Measurements from ENCODE around the gene ORAI3.
A peak's percentile ranks its signal among the peaks of the same experiment; 100 is the strongest.
"Not testable (repeated sequence)": the region's sequence is repeated elsewhere in the genome, so short reads cannot be mapped to it uniquely, and the experiment has no call there.

The ORAI3 gene

GRCh38 chr16:30924076-30924912 lies 24.6 kb upstream of the ORAI3 start:
- no peak for DNase-seq

GRCh38 chr16:30924913-30925631 lies 23.8 kb upstream of the ORAI3 start:
- DNase-seq: no peak

- no peak for DNase-seq
Measured at GRCh38 chr16:30925632-30925987, 23.3 kb upstream of the ORAI3 start.

- DNase-seq: no peak
Measured at GRCh38 chr16:30925995-30926811, 22.7 kb upstream of the ORAI3 start.

GRCh38 chr16:30926937-30927788 lies 21.7 kb upstream of the ORAI3 start:
- DNase-seq: no peak

- DNase-seq: peak; percentile 96
Measured at GRCh38 chr16:30927789-30928378, 21.0 kb upstream of the ORAI3 start.

- DNase-seq: no peak
Measured at GRCh38 chr16:30928390-30928789, 20.5 kb upstream of the ORAI3 start.

- no peak for DNase-seq
Measured at GRCh38 chr16:30929167-30929566, 19.7 kb upstream of the ORAI3 start.

GRCh38 chr16:30930160-30930571 lies 18.7 kb upstream of the ORAI3 start:
- DNase-seq: no peak

GRCh38 chr16:30931068-30931650 lies 17.7 kb upstream of the ORAI3 start:
- no peak for DNase-seq

GRCh38 chr16:30934827-30935557 lies 13.9 kb upstream of the ORAI3 start:
- DNase-seq: no peak

GRCh38 chr16:30937692-30938091 lies 11.2 kb upstream of the ORAI3 start:
- no peak for DNase-seq

- DNase-seq: not testable (repeated sequence)
Measured at GRCh38 chr16:30939571-30939970, 9.3 kb upstream of the ORAI3 start.

GRCh38 chr16:30941600-30942425 lies 7.1 kb upstream of the ORAI3 start:
- peak; percentile 60 for DNase-seq

- no peak for DNase-seq
Measured at GRCh38 chr16:30942426-30942806, 6.5 kb upstream of the ORAI3 start.

GRCh38 chr16:30944352-30944751 lies 4.5 kb upstream of the ORAI3 start:
- DNase-seq: no peak

- no peak for DNase-seq
Measured at GRCh38 chr16:30946671-30947540, 2.0 kb upstream of the ORAI3 start.

GRCh38 chr16:30947541-30947858 lies 1.4 kb upstream of the ORAI3 start:
- DNase-seq: no peak
